Activated T-cell treated with anti-CD3 and anti-CD28 coated beads, Interleukin-2, amount 50 U/mL, for 72 hours (primary cell): ENCODE measurements around the gene RRP36. TPM values are rescaled to one million over a fixed set of nuclear protein-coding genes. Genes with fewer than 3 reads are reported as not detected.
A peak's percentile ranks its signal among the peaks of the same experiment; 100 is the strongest.
"Not testable (repeated sequence)": the region's sequence is repeated elsewhere in the genome, so short reads cannot be mapped to it uniquely, and the experiment has no call there.

Experiments used
- ATAC-seq, 2 donors: fragments of 150-1000 bp; cut with Tn5 transposase; replicated peaks in 1 of 2; 2 replicates each; pipeline ENCODE4 v1.10.0; 2021; ENCODE audit warnings: moderate library complexity in 2 of 2, mild to moderate bottlenecking in 1 of 2
- DNase-seq, 2 donors: peaks; one replicate each; pipeline ENCODE4 v3.0.0; 2021 to 2022; ENCODE audit warnings: mixed read lengths in 1 of 2
- H3K27ac Mint-ChIP-seq: one replicate; pipeline ENCODE4 v1.8.0; 2022; ENCODE audit warnings: mild to moderate bottlenecking, moderate library complexity, mixed read lengths
- H3K27me3 Mint-ChIP-seq: one replicate; pipeline ENCODE4 v1.8.0; 2022; ENCODE audit warnings: low read depth, mixed read lengths
- H3K36me3 Mint-ChIP-seq, 2 donors: one replicate each; pipeline ENCODE4 v1.8.0; 2022; ENCODE audit warnings: mixed read lengths in 2 of 2, mild to moderate bottlenecking in 1 of 2; ENCODE audit not compliant: insufficient read depth in 2 of 2
- H3K4me1 Mint-ChIP-seq: one replicate; pipeline ENCODE4 v1.8.0; 2022; ENCODE audit warnings: low read depth, mixed read lengths
- H3K4me3 Mint-ChIP-seq, 2 donors: one replicate each; pipeline ENCODE4 v1.8.0; 2022; ENCODE audit warnings: mild to moderate bottlenecking in 2 of 2, mixed read lengths in 2 of 2, moderate library complexity in 2 of 2
- H3K9me3 Mint-ChIP-seq, 2 donors: one replicate each; pipeline ENCODE4 v1.8.0; 2022; ENCODE audit warnings: mixed read lengths in 2 of 2
- total RNA-seq, 2 donors: library from RNA; stranded (reverse); gene quantifications; one replicate each; pipeline ENCODE4 v1.2.3, GENCODE V29; 2022

The RRP36 gene
- total RNA-seq, 2 donors from 2014 or later = 43.4 to 54.2 TPM

DNA sequence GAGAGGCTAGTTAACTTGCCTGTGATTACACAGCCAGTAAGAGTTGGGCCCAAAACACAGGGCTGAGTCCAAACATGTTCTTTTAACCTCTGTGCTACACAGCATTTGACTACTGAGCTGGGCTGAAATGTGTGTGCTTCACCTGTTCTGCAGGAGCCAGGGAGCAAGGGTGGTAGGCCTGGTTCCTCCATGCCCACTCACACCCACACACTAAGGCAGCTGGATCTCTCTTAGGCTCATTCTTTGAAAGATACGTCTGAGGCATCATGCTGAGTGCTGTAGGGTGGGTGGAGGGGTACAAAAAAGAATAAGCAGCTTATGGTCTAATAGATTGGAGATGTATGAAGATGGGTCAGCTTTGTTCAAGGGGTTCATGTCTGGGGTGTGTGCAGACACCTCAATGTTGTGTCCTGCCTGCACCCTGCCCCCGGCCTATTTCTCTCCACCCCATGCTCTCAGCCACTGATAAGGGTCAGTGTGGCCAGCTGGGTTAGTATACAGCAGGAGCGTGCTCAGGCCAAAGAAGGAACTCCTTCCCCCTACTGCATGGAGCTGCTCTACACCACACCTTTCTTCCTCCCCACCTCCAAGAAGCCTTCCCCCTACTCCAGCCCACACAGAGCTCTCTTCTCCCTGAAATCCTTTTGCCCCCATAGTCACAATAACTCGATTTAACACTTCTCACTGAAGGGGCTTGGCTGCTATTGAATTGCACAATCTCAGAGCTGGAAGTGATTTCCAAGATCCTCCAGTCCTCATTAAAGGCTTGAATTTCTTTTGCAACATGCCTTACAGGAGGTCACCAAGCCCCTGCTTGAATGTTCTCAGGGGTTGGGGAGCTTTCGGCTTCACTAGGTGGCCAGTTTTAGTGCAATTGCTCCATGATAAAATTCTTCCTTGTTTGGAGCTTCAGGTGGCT is 33.6 kb upstream of the RRP36 start:
- Mint-ChIP-seq H3K9me3 (no peaks in the 10 kb centered on the region), H3K36me3 (peaks cover 5% of the 10 kb centered on the region in 2 donors), H3K4me3 (peak overlapping the region in 1 of 2 donors; percentile 81), H3K4me1 (peaks cover 43% of the 10 kb centered on the region), H3K27me3 (no peaks in the 10 kb centered on the region), H3K27ac (no peak overlapping the region)
- DNase-seq = no peak
- no peak for ATAC-seq

DNA sequence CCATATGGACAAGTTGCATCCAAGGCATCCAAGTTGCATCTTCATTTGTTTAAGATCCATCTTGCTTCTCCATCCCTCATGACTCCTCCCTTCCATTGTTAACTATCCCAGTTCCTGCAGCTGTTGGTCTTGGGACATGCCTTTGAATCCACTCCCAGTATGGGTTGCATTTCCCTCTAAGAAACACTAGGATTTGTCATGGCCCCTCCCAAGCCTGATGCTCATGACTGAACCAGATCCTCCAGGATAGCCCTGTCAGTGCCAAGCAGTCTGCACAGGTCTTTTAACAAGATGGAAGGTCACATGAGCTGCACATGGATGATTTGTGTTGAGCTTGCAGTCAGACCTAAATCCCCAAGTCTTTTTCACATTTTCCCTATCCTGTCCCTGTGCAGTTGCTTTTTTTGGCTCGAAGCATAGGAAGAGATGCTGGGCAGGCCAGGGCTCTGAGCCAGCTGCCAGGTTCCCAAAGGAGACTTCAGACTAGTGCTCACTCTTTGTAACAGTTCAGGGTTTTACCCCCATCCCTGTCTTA is 32.9 kb upstream of the RRP36 start:
- peaks cover 5% of the 10 kb centered on the region in 2 donors for H3K36me3 Mint-ChIP-seq
- peaks cover 43% of the 10 kb centered on the region for H3K4me1 Mint-ChIP-seq
- ATAC-seq (no peak), DNase-seq (no peak)
- H3K27ac Mint-ChIP-seq = no peak overlapping the region
- no peaks in the 10 kb centered on the region for H3K9me3 Mint-ChIP-seq
- no peaks in the 10 kb centered on the region for H3K27me3 Mint-ChIP-seq
- H3K4me3 Mint-ChIP-seq = no peak overlapping the region

DNA sequence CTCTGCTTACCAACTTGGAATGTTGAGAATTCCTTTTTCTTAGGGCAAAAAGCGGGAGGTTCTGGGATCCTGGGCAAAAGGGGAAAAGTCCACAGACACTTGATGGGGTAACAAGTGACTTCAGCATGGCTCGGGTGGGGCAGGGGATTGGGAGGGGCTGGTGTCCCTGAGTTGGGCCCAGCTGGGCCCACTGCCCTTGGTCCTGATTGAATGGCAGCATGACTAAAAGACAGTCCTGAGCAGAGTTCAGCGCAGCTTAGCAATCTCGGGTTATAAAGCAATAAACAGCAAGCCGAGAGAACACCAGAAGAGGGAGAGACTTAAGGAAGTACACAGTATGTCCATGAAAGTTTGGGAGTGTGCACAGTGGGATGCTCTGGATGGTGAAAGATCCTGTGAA is 31.5 kb upstream of the RRP36 start:
- DNase-seq = no peak
- ATAC-seq = no peak
- H3K4me1 Mint-ChIP-seq = peaks cover 43% of the 10 kb centered on the region
- no peak overlapping the region for H3K4me3 Mint-ChIP-seq
- H3K36me3 Mint-ChIP-seq = peaks cover 5% of the 10 kb centered on the region in 2 donors
- no peaks in the 10 kb centered on the region for H3K9me3 Mint-ChIP-seq
- no peak overlapping the region for H3K27ac Mint-ChIP-seq
- H3K27me3 Mint-ChIP-seq = no peaks in the 10 kb centered on the region

DNA sequence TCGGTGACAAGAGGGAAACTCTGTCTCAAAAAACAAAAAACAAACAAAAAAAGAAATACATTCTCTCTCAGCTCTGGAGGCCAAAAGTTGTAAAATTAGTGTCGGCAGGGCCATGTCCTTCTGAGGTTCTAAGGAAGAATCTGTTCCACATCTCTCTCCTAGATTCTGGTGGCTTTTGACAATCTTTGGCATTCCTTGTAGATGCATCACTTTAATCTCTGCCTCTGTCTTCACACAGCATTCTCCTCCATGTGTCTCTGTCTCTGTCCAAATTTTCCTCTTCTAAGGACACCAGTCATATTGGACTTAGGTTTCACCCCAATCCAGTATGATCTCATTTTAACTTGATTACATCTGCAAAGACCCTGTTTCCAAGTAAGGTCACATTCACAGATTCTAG is 28.0 kb upstream of the RRP36 start:
- H3K36me3 Mint-ChIP-seq = peaks cover 0 to 3% of the 10 kb centered on the region in 2 donors
- no peak overlapping the region for H3K27ac Mint-ChIP-seq
- peaks cover 16% of the 10 kb centered on the region for H3K4me1 Mint-ChIP-seq
- ATAC-seq (no peak), DNase-seq (no peak)
- no peaks in the 10 kb centered on the region for H3K27me3 Mint-ChIP-seq
- H3K4me3 Mint-ChIP-seq = no peak overlapping the region
- no peaks in the 10 kb centered on the region for H3K9me3 Mint-ChIP-seq

DNA sequence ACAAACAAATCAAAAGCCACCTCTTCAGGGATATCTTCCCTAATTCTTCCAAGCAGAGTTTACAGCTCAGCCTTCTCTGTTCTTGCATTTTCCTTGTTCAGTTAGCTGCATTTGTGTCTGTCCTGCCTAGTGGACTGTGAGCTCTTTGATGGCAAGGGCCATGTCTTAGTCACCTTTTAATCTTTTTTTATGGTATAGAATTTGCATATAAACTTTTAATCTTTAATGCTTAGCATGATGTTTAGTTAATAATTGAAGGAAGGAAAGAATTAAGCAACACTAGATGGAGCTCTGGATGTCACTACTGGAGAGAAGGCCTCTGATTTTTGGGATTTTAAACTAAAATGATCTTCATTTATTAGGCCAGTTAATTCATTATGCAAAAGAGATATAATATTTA is 24.9 kb upstream of the RRP36 start:
- H3K36me3 Mint-ChIP-seq = no peaks in the 10 kb centered on the region
- no peaks in the 10 kb centered on the region for H3K27me3 Mint-ChIP-seq
- DNase-seq (no peak), ATAC-seq (no peak)
- H3K4me1 Mint-ChIP-seq = peaks cover 13% of the 10 kb centered on the region
- H3K4me3 Mint-ChIP-seq = no peak overlapping the region
- no peak overlapping the region for H3K27ac Mint-ChIP-seq
- H3K9me3 Mint-ChIP-seq = no peaks in the 10 kb centered on the region

DNA sequence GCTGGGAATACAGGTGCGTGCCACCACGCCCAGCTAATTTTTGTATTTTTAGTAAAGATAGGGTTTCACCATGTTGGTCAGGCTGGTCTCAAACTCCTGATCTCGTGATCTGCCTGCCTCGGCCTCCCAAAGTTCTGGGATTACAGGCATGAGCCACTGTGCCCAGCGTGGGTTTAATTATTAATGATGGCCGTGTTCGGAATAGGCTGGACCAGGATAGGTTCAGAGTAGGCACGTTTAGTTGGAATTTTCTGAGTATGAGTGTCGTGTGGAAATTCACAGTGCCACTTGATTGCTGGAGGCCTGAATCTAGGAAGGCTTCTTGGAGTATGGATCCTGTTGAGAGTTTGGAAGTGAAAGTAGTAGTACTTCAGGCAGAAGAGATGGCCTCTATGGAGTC is 23.2 kb upstream of the RRP36 start:
- H3K36me3 Mint-ChIP-seq, ATAC-seq: not testable (repeated sequence)

DNA sequence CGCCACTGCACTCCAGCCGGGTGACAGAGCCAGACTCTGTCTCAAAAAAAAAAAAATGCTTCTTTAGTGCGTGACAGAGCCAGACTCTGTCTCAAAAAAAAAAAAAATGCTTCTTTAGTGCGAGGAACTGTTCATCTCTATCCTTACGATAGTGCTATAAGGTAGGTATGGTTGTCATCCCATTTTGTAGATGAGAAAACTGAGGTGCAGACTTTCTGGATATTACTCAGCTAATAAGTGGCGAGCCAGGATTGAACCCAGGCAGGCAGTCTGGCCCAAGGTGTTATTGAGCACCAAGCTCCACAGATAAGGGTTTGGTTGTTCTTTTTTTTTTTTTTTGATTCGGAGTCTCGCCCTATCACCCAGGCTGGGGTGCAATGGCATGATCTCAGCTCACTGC is 19.6 kb upstream of the RRP36 start:
- Mint-ChIP-seq H3K4me1 (no peaks in the 10 kb centered on the region), H3K27ac (no peak overlapping the region), H3K36me3 (peaks cover 3 to 5% of the 10 kb centered on the region in 2 donors), H3K9me3 (no peaks in the 10 kb centered on the region), H3K4me3 (no peak overlapping the region), H3K27me3 (no peaks in the 10 kb centered on the region)
- no peak for ATAC-seq
- no peak for DNase-seq

More for the DNA sequence above, 23.2 kb upstream of the RRP36 start:
- DNase-seq, H3K27me3 Mint-ChIP-seq, H3K4me3 Mint-ChIP-seq, H3K9me3 Mint-ChIP-seq, H3K27ac Mint-ChIP-seq: not testable (repeated sequence)
- peaks cover 13% of the 10 kb centered on the region for H3K4me1 Mint-ChIP-seq

DNA sequence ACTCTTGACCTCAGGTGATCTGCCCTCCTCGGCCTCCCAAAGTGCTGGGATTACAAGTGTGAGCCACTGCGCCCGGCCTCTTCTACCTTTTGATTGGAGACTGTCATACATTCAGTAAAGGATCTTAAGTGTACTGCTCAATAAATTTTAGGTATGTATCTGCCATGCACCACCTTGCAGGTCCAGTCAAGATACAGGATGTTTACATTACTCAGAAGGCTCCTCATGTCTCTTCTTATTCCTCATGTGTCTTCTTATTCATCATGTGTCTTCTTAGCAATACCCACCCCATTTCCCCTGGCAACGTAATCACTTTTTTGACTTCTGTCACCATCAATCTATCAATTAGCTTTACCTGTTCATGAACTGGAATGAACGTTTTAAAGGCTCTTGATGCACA is 15.6 kb upstream of the RRP36 start:
- DNase-seq (no peak), ATAC-seq (peak in 1 of 2 donors; percentile 53)
- H3K36me3 Mint-ChIP-seq = peaks cover 8 to 10% of the 10 kb centered on the region in 2 donors
- no peaks in the 10 kb centered on the region for H3K27me3 Mint-ChIP-seq
- no peak overlapping the region for H3K4me3 Mint-ChIP-seq
- H3K9me3 Mint-ChIP-seq = no peaks in the 10 kb centered on the region
- no peak overlapping the region for H3K27ac Mint-ChIP-seq
- H3K4me1 Mint-ChIP-seq = peaks cover 7% of the 10 kb centered on the region

DNA sequence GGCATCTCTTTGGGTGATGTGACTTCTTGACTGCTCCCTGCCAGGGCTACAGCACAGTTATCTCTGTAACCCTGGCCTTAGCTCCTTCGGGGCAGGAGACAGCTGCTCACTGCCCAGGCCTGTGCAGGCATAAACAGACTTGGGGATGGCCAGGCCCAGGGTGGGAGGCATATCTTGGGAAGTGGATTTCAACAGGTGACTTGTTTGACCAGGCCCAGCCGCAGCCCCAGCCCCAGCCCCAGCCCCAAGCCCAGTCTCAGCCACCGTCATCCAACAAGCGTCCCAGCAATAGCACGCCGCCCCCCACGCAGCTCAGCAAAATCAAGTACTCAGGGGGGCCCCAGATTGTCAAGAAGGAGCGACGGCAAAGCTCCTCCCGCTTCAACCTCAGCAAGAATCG is 15.2 kb upstream of the RRP36 start:
- H3K27me3 Mint-ChIP-seq = no peaks in the 10 kb centered on the region
- no peak overlapping the region for H3K27ac Mint-ChIP-seq
- no peak overlapping the region for H3K4me3 Mint-ChIP-seq
- ATAC-seq (no peak), DNase-seq (no peak)
- H3K36me3 Mint-ChIP-seq = peaks cover 8 to 10% of the 10 kb centered on the region in 2 donors
- H3K4me1 Mint-ChIP-seq = peaks cover 11% of the 10 kb centered on the region
- H3K9me3 Mint-ChIP-seq = no peaks in the 10 kb centered on the region

DNA sequence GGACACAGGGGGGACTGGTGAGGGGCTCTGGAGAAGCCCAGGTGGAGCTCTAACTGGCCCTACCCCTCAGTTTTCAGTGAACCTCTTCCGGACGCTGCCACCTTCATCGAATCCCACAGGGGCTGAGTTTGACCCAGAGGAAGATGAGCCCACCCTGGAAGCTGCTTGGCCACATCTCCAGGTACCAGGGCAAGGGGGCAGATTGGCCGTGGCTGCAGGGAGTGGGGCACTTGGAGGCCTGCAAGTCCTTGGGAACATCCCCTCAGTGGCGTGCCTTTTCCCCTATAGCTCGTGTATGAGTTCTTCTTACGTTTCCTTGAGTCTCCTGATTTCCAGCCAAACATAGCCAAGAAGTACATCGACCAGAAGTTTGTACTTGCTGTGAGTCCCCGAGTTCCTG is 14.3 kb upstream of the RRP36 start:
- no peak overlapping the region for H3K27ac Mint-ChIP-seq
- no peaks in the 10 kb centered on the region for H3K9me3 Mint-ChIP-seq
- H3K4me1 Mint-ChIP-seq = peaks cover 20% of the 10 kb centered on the region
- no peak overlapping the region for H3K4me3 Mint-ChIP-seq
- no peak for ATAC-seq
- peaks cover 8 to 11% of the 10 kb centered on the region in 2 donors for H3K36me3 Mint-ChIP-seq
- H3K27me3 Mint-ChIP-seq = no peaks in the 10 kb centered on the region
- DNase-seq = no peak

DNA sequence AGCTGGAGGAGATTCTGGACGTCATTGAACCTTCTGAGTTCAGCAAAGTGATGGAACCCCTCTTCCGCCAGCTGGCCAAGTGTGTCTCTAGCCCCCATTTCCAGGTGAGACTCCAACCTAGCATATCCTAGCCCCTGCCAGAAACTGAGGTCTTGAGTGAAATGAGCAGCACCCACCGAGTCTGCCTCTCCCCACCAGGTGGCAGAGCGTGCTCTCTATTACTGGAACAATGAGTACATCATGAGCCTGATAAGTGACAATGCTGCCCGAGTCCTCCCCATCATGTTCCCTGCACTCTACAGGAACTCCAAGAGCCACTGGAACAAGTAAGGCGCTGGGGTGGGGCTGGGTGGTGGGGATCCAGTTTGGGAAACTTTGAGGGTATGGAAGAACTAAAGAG is 12.3 kb upstream of the RRP36 start:
- ATAC-seq (no peak), DNase-seq (peak; percentile 34 to 37)
- Mint-ChIP-seq H3K4me3 (no peak overlapping the region), H3K4me1 (peaks cover 37% of the 10 kb centered on the region), H3K27ac (peak overlapping the region; percentile 24), H3K9me3 (no peaks in the 10 kb centered on the region), H3K36me3 (peaks cover 8 to 11% of the 10 kb centered on the region in 2 donors), H3K27me3 (no peaks in the 10 kb centered on the region)

DNA sequence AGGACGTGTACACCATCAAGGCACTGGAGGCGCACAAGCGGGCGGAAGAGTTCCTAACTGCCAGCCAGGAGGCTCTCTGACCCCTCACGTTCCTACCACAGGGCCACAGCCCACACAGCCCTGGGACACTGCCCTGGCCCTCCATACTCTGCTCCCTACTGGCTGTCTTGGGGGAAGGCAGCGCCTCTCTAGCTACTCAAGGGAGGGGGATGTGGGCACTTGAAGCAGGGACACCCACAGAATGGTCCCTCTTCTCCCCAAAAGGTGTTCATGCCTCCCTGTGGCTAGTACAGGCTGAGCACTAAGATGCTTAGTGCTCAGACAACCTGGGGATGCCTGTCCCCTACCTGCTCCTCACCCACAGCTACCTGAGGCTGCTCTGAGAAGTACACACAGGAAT is 10.2 kb upstream of the RRP36 start:
- peak overlapping the region; percentile 32 for H3K27ac Mint-ChIP-seq
- no peaks in the 10 kb centered on the region for H3K27me3 Mint-ChIP-seq
- no peak for DNase-seq
- H3K4me3 Mint-ChIP-seq = no peak overlapping the region
- H3K36me3 Mint-ChIP-seq = peaks cover 7 to 9% of the 10 kb centered on the region in 2 donors
- H3K4me1 Mint-ChIP-seq = peaks cover 51% of the 10 kb centered on the region
- ATAC-seq = no peak
- no peaks in the 10 kb centered on the region for H3K9me3 Mint-ChIP-seq

DNA sequence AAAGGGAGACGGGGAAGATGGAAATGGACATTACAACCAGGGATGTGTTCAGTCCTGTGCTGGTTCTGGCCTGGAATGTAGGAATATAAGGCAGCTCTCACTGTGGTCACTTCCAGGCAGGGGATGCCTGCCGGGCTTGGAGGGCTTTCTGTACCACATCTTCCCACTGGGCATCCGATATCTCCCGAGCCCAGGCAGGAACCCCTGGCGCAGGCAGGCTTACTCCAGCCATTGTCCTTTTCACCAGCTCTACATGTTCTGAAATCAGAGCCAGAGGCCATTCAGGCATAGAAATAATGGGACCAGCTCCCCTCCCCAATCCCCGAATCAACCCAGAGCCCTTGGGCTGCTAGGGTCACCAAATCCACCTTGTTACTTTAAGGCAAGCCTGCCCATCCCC is 9.1 kb upstream of the RRP36 start:
- H3K4me3 Mint-ChIP-seq = peak overlapping the region; percentile 94 to 99
- no peak for ATAC-seq
- peaks cover 7% of the 10 kb centered on the region in 2 donors for H3K36me3 Mint-ChIP-seq
- H3K9me3 Mint-ChIP-seq = no peaks in the 10 kb centered on the region
- no peaks in the 10 kb centered on the region for H3K27me3 Mint-ChIP-seq
- H3K27ac Mint-ChIP-seq = peak overlapping the region; percentile 70
- DNase-seq = no peak
- H3K4me1 Mint-ChIP-seq = peaks cover 58% of the 10 kb centered on the region
